Caki2 (cell line): ENCODE measurements around the gene TRAK1. TPM values are rescaled to one million over a fixed set of nuclear protein-coding genes. Genes with fewer than 3 reads are reported as not detected.

ENCODE experiments used
- DNase-seq: peaks from one replicate; pipeline ENCODE4 v3.0.0-alpha.2; 2015; ENCODE audit warnings: low read depth
- in situ Hi-C: cut with HindIII; loops from 2 replicates; pipeline ENCODE4 v1.10.0; 2016; ENCODE audit warnings: low sequenced_read_pairs, low pct_unique_long_range_greater_than_20kb, mixed read lengths
- total RNA-seq: library from RNA; depleted of rRNA; stranded (reverse); fragments of >200 nt; shearing (Covaris generic); gene quantifications from 2 replicates; pipeline ENCODE4 v1.2.3, GENCODE V29; 2014; ENCODE audit warnings: low replicate concordance

The TRAK1 gene
- total RNA-seq, 1 experiment from 2014 or later, result 24.0 TPM

GRCh38 chr3:42205800-42206514 is 114.8 kb downstream of the TRAK1 start:
- in situ Hi-C loops, result no loop called here
- no peak for DNase-seq

DNA sequence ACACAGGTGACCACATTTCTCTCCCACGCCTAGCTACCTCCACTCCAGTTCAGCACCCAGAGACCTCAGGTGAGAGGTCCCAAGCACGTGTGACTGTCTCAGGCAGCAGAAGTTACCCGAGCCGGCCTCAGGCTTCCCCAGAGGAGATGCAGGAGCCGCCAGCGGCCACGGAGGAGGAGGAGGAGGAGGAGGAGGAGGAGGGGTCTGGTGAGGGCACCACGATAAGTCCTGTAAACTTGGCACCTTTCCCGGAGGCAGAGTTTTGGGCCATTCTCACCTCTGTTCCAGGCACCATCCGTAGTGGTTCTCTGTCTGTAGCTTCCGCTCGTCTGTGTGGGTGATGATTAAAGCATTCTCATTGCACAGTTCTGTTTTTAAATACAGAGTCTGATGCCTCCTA is 118.8 kb downstream of the TRAK1 start:
- in situ Hi-C loops, result no loop called here
- no peak for DNase-seq

DNA sequence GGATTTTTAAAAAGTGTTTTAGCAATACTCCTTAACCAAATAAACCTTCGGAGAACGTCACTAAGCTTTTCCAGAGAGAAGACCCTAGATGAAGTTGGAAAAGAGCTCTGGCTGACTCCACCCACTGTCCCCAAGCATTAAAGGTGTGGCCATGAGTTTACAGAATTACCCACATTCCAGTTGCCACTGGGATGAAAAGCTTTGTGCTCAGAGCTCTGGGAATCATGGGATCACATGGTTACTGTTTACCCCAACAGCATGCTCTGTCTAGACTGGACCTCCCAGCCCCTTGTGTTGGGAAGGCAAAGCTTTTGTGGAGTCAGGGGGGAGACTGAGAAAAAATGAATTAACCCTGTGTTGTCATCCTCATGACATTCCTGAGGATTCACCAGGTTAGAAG is 119.6 kb downstream of the TRAK1 start:
- DNase-seq, result no peak
- in situ Hi-C loops, result no loop called here

DNA sequence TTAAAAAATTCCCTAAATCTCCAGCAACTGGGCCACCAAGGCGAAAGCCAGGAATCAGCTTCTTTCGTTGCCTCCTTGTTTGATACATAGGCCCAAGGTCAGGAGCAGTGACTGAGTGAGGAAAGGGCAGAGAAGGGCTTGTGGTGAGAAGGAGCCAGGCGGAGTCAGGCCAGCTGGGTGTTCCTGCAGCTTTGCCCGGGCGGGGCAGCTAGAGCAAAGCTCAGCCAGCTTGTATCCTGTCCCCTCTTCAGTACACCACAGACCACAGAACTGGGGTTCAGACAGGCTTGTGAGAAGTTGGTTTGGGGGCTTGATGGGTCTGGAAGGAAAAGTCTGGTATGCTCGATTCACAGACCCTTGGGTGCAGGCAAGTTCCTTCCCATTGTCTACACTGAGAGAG is 122.3 kb downstream of the TRAK1 start:
- DNase-seq, result no peak
- in situ Hi-C loops, result no loop called here

- no peak for DNase-seq
- in situ Hi-C loops, result no loop called here
Measured at GRCh38 chr3:42214064-42214463, 122.9 kb downstream of the TRAK1 start.

GRCh38 chr3:42214565-42215283 is 123.6 kb downstream of the TRAK1 start:
- in situ Hi-C loops, result no loop called here

GRCh38 chr3:42216302-42216701 is 125.1 kb downstream of the TRAK1 start:
- no peak for DNase-seq
- in situ Hi-C loops, result no loop called here

More at GRCh38 chr3:42214565-42215283, 123.6 kb downstream of the TRAK1 start:
- DNase-seq, result no peak

DNA sequence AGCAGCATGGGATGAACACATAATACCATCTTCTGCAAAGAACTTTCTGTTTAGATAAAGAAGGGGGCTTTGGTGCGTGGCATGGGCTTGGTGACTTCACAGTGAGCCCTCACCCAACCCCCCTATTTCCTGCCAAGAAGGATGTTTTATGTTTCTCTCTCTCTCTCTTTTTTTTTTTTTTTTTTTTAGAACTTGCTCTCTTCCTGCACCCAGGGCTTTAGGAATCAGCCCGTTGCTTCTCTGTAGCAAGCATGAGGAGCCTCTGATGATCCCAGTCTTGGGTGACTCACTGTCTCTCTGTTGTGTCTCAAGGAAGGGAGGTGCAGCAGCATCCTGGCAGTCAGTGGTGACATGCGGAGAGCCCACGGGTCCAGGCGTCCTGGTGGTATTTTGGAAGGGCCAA is 125.8 kb downstream of the TRAK1 start:
- in situ Hi-C loops, result no loop called here
- no peak for DNase-seq

- in situ Hi-C loops, result no loop called here
- no peak for DNase-seq
Measured at GRCh38 chr3:42220436-42221121, 129.4 kb downstream of the TRAK1 start.

- in situ Hi-C loops, result no loop called here
- no peak for DNase-seq
Measured at GRCh38 chr3:42222942-42223693, 132.0 kb downstream of the TRAK1 start.

DNA sequence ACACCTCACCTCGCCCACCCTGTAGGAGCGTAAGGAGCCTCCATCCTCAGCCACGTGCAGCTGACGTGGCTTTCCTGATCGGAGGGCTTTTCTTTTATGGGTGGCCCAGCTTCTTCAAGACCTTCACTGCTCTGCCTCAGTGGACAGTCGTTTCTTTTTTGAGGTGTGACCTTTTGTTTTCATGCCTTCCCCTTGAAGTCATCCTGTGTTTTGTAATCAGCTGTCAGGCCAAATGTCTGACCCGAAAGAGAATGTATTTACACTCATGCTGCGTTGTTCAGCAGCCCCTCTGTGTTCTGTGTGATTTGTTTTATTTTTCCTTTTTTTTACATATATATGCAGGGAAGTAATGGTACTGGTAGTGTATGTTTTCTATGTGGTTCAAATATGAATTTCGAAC is 133.0 kb downstream of the TRAK1 start:
- in situ Hi-C loops, result no loop called here
- DNase-seq, result no peak

DNA sequence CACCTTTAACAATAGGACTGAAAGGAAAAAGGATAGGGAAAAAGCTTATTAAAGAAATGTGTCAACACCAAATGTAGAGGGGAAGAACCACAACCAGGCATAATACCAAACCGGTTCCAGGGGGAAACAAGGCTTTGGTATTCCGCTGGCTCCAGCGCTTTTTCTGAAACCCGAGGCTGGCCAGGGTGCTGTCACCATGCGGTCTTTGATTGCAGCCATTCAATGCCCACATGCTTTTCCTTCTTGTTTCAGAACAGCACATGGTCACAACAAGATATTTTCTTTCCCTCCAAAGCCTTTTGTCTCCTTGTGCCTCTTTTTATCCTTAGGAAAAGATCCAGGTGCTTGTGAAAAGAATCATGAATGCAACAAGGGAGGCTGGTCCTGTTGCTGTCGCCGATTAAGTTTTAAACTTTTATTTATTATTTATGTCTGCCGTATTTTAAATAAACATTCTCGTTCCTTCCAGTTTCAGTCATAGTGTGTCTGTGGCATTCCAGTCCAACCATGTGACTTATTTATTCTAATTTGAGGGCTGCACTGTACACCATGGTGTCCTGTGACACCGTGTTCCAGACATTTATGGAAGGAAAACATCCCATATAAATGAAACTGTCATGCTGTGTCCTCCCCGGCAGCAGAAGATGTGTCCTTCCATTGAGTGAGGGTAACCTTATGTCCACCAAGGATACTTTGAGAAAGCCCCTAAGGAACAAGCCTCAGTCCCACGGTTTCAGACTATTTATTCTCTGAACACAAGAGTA is 133.7 kb downstream of the TRAK1 start:
- no peak for DNase-seq
- in situ Hi-C loops, result no loop called here

GRCh38 chr3:42225486-42226363 is 134.6 kb downstream of the TRAK1 start:
- in situ Hi-C loops, result no loop called here

DNA sequence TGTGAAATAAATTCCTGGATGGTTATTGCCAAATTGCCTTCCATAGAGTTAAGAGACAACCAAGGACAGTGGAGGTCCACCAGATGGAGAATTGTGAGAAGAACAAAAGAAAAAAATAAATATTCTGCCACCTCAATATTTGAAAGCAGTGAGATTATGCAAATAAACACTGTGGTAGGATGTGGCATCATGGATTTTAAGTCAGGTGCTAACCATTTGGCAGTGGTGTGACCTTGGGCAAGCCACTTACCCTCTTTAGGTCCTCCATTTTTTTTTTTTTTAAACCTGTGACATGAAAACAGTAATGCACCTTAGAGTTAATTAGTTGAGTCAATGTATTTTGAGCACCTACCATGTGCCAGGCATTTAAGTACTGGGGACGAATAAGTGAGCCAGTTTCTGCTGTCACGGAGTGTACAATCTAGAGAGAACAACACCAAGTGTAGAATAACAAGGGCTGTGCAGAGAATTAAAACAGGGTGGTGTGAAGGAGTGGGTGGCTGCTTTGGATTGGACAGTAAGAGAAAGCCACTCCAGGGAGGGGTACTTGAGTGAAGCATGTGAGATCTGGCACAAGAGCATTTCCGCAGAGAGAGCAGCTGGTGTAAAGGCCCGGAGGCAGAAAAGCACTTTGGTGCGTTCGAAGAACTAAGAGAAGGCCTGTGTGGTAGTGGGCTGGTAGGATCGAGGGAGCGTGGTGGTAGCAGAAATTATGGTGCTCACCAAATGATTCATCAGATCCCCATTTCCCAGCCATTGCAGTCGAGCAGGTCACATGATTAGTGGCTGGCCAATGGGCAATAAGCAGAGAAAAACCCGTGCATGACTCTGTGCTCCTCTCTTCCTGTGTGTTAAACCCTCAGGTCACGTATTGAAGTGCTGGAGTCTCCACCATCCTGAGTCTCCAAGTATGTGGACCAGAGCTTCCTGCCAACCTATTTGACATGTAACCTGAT is 135.6 kb downstream of the TRAK1 start:
- in situ Hi-C loops, result no loop called here
- no peak for DNase-seq

More at GRCh38 chr3:42225486-42226363, 134.6 kb downstream of the TRAK1 start:
- no peak for DNase-seq

DNA sequence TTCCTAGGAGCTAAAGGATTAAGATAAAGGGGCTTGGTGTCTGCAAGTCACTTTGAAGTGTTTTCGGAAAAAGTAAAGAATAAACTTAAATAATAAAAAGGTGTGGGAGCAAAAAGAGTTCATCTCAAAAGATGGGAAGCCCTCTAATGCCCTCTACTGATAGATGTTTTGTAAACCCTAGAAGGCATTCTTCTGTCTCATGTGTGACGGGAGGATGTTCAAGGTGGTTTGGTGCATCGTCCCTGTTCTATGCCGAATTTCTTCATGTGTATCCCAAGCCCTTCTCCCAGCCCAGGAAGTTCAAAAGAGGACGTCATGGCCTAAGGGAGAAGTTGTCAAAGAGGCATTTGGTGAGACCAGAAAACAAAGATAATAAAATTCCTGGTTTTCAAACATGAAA is 137.6 kb downstream of the TRAK1 start:
- DNase-seq, result no peak
- in situ Hi-C loops, result no loop called here

GRCh38 chr3:42229266-42229941 is 138.2 kb downstream of the TRAK1 start:
- in situ Hi-C loops, result no loop called here
- no peak for DNase-seq
